NOMO-1 treated with dmso at 0.1 percent for 144 hours (cell line): Measurements from ENCODE around the gene GDPGP1.

Experiments
- DNase-seq: peaks from one replicate; lab custom pipeline; 2025; ENCODE audit not compliant: unreplicated experiment; lab: John Stamatoyannopoulos, UW

GDPGP1 gene

DNA sequence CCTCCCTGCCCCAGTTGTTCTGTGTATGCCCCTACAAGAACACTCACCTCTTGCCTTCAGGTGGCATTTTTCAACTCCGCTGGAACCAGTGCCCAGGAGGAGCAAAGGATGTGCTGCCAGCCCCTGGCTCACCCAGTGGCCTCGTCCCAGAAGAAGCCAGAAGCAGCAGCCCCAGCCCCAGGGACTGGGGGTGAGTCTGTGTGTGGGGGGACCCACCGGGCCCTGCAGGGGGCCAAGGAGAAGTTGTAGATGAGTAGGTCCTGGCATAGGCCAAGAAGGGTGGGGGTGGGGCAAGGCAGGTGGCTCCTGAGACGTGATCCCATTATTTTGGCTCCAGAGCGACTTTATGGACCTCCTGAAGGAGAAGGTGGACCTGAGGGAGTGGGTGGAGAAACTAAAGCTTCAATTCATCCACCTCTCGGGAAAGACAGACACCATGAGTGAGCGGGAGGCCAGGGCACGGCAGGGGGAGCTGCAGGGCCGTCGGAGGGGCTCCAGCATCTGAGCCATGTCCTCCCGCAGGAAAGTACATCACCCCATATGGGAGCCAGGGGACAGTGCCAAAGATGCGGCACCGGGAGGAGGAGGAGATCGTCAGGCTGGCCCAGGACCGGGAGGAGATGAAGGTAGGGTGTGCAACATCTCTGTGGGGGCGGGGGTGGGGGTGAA lies 60.7 kb downstream of the GDPGP1 start:
- no peak for DNase-seq

GRCh38 chr15:90295270-90295648 lies 61.2 kb downstream of the GDPGP1 start:
- no peak for DNase-seq
